H1 (cell line): ENCODE data around the gene IL19. TPM values are rescaled to one million over a fixed set of nuclear protein-coding genes. Genes with fewer than 3 reads are reported as not detected.

Experiments used
- CTCF ChIA-PET: fragments of 300-600 bp; sonication (Branson Sonifier 250); formaldehyde crosslinking; loops from one replicate; lab custom pipeline; 2021; ENCODE audit not compliant: partially characterized antibody; lab: Charles Lee
- POLR2A ChIA-PET: fragments of 300-600 bp; sonication (Branson Sonifier 250); formaldehyde crosslinking; loops from one replicate; lab custom pipeline; 2021; ENCODE audit warnings: inconsistent platforms; ENCODE audit not compliant: partially characterized antibody; lab: Charles Lee
- DNase-seq, 2 experiments: peaks; one replicate each; pipeline versions ENCODE4 v3.0.0 to v3.0.0-alpha.2; 2010 to 2022; ENCODE audit warnings: low spot score in 2 of 2, low read depth in 1 of 2, mixed read lengths in 1 of 2
- FAIRE-seq: peaks from 2 replicates; lab custom pipeline; 2011; peaks lifted over from hg19 to GRCh38; lab: Jason Lieb, UNC
- H2AFZ ChIP-seq: 2 replicates; pipeline ENCODE4 v1.8.1; 2012; ENCODE audit warnings: low read length, inconsistent platforms
- H2AK5ac ChIP-seq: 2 replicates; pipeline ENCODE4 v1.6.1; 2013; ENCODE audit warnings: low read depth, low read length
- H2BK120ac ChIP-seq: replicated peaks from 2 replicates; pipeline ENCODE3; 2013; ENCODE audit warnings: low read depth, low read length, inconsistent platforms
- H2BK12ac ChIP-seq: 2 replicates; pipeline ENCODE4 v1.6.1; 2013; ENCODE audit warnings: low read depth, low read length
- H2BK15ac ChIP-seq: 2 replicates; pipeline ENCODE4 v1.6.1; 2013; ENCODE audit warnings: low read length
- H2BK20ac ChIP-seq: 2 replicates; pipeline ENCODE4 v1.6.1; 2013; ENCODE audit warnings: low read length
- H2BK5ac ChIP-seq: 2 replicates; pipeline ENCODE4 v1.6.1; 2013; ENCODE audit warnings: low read depth, low read length
- H3K14ac ChIP-seq: 2 replicates; pipeline ENCODE4 v1.6.1; 2013; ENCODE audit warnings: inconsistent platforms; ENCODE audit not compliant: insufficient read length
- H3K18ac ChIP-seq: 2 replicates; pipeline ENCODE4 v1.6.1; 2013; ENCODE audit warnings: low read length; ENCODE audit errors: extremely low read depth
- H3K23ac ChIP-seq: 2 replicates; pipeline ENCODE4 v1.6.1; 2013; ENCODE audit warnings: inconsistent platforms; ENCODE audit not compliant: insufficient read length
- H3K23me2 ChIP-seq: 2 replicates; pipeline ENCODE4 v1.6.1; 2013; ENCODE audit warnings: low read depth, low read length
- H3K27ac ChIP-seq: 2 replicates; pipeline ENCODE4 v1.6.1; 2011; ENCODE audit warnings: low read depth, low read length, inconsistent platforms
- H3K27me3 ChIP-seq, 4 experiments: replicated peaks in 1 of 4; 1 replicate in 1 of 4; 2 replicates in 3 of 4; pipeline versions ENCODE4 v1.6.1 to v1.8.1; 2011 to 2013; ENCODE audit warnings: low read length in 3 of 4, mild to moderate bottlenecking in 3 of 4, inconsistent platforms in 2 of 4, mixed read lengths in 2 of 4, moderate library complexity in 1 of 4; ENCODE audit not compliant: control insufficient read depth in 3 of 4, insufficient read depth in 3 of 4; ENCODE audit errors: extremely low read depth in 1 of 4
- H3K36me3 ChIP-seq, 4 experiments: 2 replicates each; pipeline versions ENCODE4 v1.6.1 to v1.8.1; 2011 to 2013; ENCODE audit warnings: mild to moderate bottlenecking in 4 of 4, low read length in 3 of 4, moderate library complexity in 2 of 4, control low read depth in 1 of 4, inconsistent platforms in 1 of 4; ENCODE audit not compliant: insufficient read depth in 4 of 4, control insufficient read depth in 2 of 4
- H3K4ac ChIP-seq: replicated peaks from 2 replicates; pipeline ENCODE3; 2013; ENCODE audit warnings: low read length, low read depth, mixed read lengths, inconsistent platforms; ENCODE audit not compliant: insufficient read length
- H3K4me1 ChIP-seq, 4 experiments: replicated peaks in 1 of 4; 1 replicate in 1 of 4; 2 replicates in 3 of 4; pipeline versions ENCODE4 v1.6.1 to v1.8.1; 2011 to 2013; ENCODE audit warnings: low read length in 3 of 4, inconsistent platforms in 2 of 4, mixed read lengths in 1 of 4; ENCODE audit not compliant: insufficient read depth in 4 of 4, control insufficient read depth in 3 of 4
- H3K4me2 ChIP-seq, 2 experiments: 2 replicates each; pipeline versions ENCODE4 v1.6.1 to v1.8.1; 2011 to 2013; ENCODE audit warnings: low read depth in 2 of 2, low read length in 2 of 2, control low read depth in 1 of 2, inconsistent platforms in 1 of 2, mild to moderate bottlenecking in 1 of 2; ENCODE audit not compliant: insufficient read depth in 1 of 2
- H3K4me3 ChIP-seq, 4 experiments: fragments of 200-600, 300-600 bp in 1 of 4; sonication (generic), shearing (Covaris generic), sonication (Bioruptor Twin) in 1 of 4; 2 replicates each; pipeline versions ENCODE4 v1.5.1 to v1.8.1; 2011 to 2016; ENCODE audit warnings: low read length in 4 of 4, low read depth in 3 of 4, control low read depth in 2 of 4, inconsistent platforms in 2 of 4, mild to moderate bottlenecking in 2 of 4, mixed read lengths in 1 of 4, moderate library complexity in 1 of 4; ENCODE audit not compliant: insufficient read depth in 2 of 4; ENCODE audit errors: extremely low read depth in 1 of 4
- H3K56ac ChIP-seq: replicated peaks from 2 replicates; pipeline ENCODE3; 2013; ENCODE audit warnings: low read depth, mild to moderate bottlenecking, mixed read lengths, low read length, inconsistent platforms; ENCODE audit not compliant: insufficient read length
- H3K79me1 ChIP-seq: 2 replicates; pipeline ENCODE4 v1.6.1; 2013; ENCODE audit warnings: low read depth, low read length, control low read depth
- H3K79me2 ChIP-seq, 2 experiments: 2 replicates each; pipeline versions ENCODE4 v1.6.1 to v1.8.1; 2012 to 2013; ENCODE audit warnings: low read length in 2 of 2, mild to moderate bottlenecking in 2 of 2, inconsistent platforms in 1 of 2; ENCODE audit not compliant: insufficient read depth in 2 of 2, control insufficient read depth in 1 of 2
- H3K9ac ChIP-seq, 4 experiments: replicated peaks in 1 of 4; 1 replicate in 1 of 4; 2 replicates in 3 of 4; pipeline versions ENCODE4 v1.6.1 to v1.8.1; 2011 to 2013; ENCODE audit warnings: low read depth in 3 of 4, low read length in 3 of 4, control low read depth in 2 of 4, mild to moderate bottlenecking in 2 of 4, moderate library complexity in 2 of 4, inconsistent platforms in 1 of 4; ENCODE audit errors: extremely low read depth in 1 of 4
- H3K9me3 ChIP-seq, 2 experiments: 2 replicates each; pipeline versions ENCODE4 v1.6.1 to v1.8.1; 2012 to 2013; ENCODE audit warnings: mild to moderate bottlenecking in 2 of 2, moderate library complexity in 2 of 2, control low read depth in 1 of 2, inconsistent platforms in 1 of 2, low read depth in 1 of 2, low read length in 1 of 2, mixed read lengths in 1 of 2; ENCODE audit not compliant: insufficient read depth in 2 of 2
- H4K20me1 ChIP-seq, 2 experiments: replicated peaks in 1 of 2; 2 replicates each; pipeline versions ENCODE3 to v1.8.1; 2011 to 2013; ENCODE audit warnings: inconsistent platforms in 2 of 2, low read length in 2 of 2, mild to moderate bottlenecking in 1 of 2; ENCODE audit not compliant: insufficient read depth in 2 of 2, control insufficient read depth in 1 of 2
- H4K5ac ChIP-seq: 2 replicates; pipeline ENCODE4 v1.6.1; 2013; ENCODE audit warnings: low read length, low read depth, mixed read lengths, inconsistent platforms; ENCODE audit not compliant: insufficient read length
- H4K8ac ChIP-seq: 2 replicates; pipeline ENCODE4 v1.8.0; 2013; ENCODE audit warnings: mild to moderate bottlenecking, moderate library complexity, low read length, inconsistent platforms; ENCODE audit not compliant: insufficient read depth; ENCODE audit errors: extremely low read depth
- H4K91ac ChIP-seq: replicated peaks from 2 replicates; pipeline ENCODE3; 2013; ENCODE audit warnings: low read length, mixed read lengths, inconsistent platforms; ENCODE audit not compliant: insufficient read length
- SIN3A ChIP-seq, 2 experiments: IDR thresholded peaks in 1 of 2; conservative IDR thresholded peaks in 1 of 2; 2 replicates each; pipeline ENCODE4 v1.6.1; 2011 to 2012; ENCODE audit warnings: low read length in 2 of 2, improper control_type of control experiment in 1 of 2, low read depth in 1 of 2, mild to moderate bottlenecking in 1 of 2
- TBP ChIP-seq: IDR thresholded peaks from 2 replicates; pipeline ENCODE4 v1.6.1; 2011; ENCODE audit warnings: low read depth, low read length, improper control_type of control experiment
- whole genome bisulfite sequencing, 2 experiments: shearing (Covaris generic) in 1 of 2; methylation state at CpG; one replicate each; pipeline versions ENCODE4 v1.1.6 to v1.1.7; 2013 to 2015; ENCODE audit warnings: low lambda C conversion rate in 2 of 2, mixed read lengths in 2 of 2, inconsistent platforms in 1 of 2, low coverage in 1 of 2, missing lambda C conversion rate in 1 of 2; ENCODE audit not compliant: insufficient replicate concordance in 2 of 2, insufficient coverage in 1 of 2, insufficient read length in 1 of 2; ENCODE audit errors: extremely low coverage in 1 of 2, missing lambda C conversion rate in 1 of 2; 5-methylcytosine and 5-hydroxymethylcytosine counted together
- polyA plus RNA-seq, 7 experiments: library from polyadenylated mRNA; depleted of rRNA in 3 of 7; stranded (reverse) in 5 of 7; unstranded in 2 of 7; fragments of >200 nt in 5 of 7; fragments of 200-250 nt in 2 of 7; gene quantifications; 1 replicate in 5 of 7; 2 replicates in 1 of 7; 4 replicates in 1 of 7; pipeline versions ENCODE4 v1.2.1 to v1.2.3, GENCODE V29; 2011 to 2013; ENCODE audit warnings: missing spikeins in 2 of 7, mixed read lengths in 2 of 7
- total RNA-seq: library from RNA; stranded (reverse); fragmentation: NEBNext Ultra II Directional; extraction: Animal tissue kit (Norgen Biotek cat#: 25700); gene quantifications from 2 replicates; pipeline ENCODE4 v1.2.1, GENCODE V29; 2021

The IL19 gene
- total and polyA plus RNA-seq, 2 of the 8 experiments (the other 6 are each of a cell fraction or from before 2014, with no cell fraction given): not detected

GRCh38 chr1:206737729-206738201 is 32.8 kb upstream of the IL19 start:
- H3K79me2 ChIP-seq: no peaks in the 10 kb centered on the region
- H2BK120ac ChIP-seq: no peak overlapping the region
- no peak for DNase-seq
- no peak overlapping the region for H3K27ac ChIP-seq
- ChIA-PET CTCF (interaction anchor here (0.6 to 8.0 kb wide), 23 partner anchors 7 to 258 kb away, joined by 3 to 81 read pairs (median 3); no protein-coding TSS in a partner anchor), POLR2A (no interaction called here)
- H2AK5ac ChIP-seq: no peak overlapping the region
- H3K23me2 ChIP-seq: no peaks in the 10 kb centered on the region
- peaks cover 0 to 3% (median 0%) of the 10 kb centered on the region in 4 experiments; a peak in 2 of 7 replicates for H3K4me1 ChIP-seq
- no peak overlapping the region for H2AFZ ChIP-seq
- H2BK15ac ChIP-seq: no peak overlapping the region
- H3K27me3 ChIP-seq: no peaks in the 10 kb centered on the region
- no peak overlapping the region for H3K9ac ChIP-seq
- H3K9me3 ChIP-seq: no peaks in the 10 kb centered on the region
- no peak overlapping the region for H2BK20ac ChIP-seq
- H4K8ac ChIP-seq: no peak overlapping the region
- no peak overlapping the region for H3K56ac ChIP-seq
- no peak overlapping the region for H3K23ac ChIP-seq
- H2BK12ac ChIP-seq: no peak overlapping the region
- peaks cover 2 to 5% of the 10 kb centered on the region in 2 experiments for H4K20me1 ChIP-seq
- WGBS, 2 experiments: 74% methylated on average over 3 of the region's 3 CpGs; no CpG with 5 or more reads in 1 of the 2 experiments
- H4K91ac ChIP-seq: no peak overlapping the region
- no peak for FAIRE-seq
- H3K4me2 ChIP-seq: no peak overlapping the region
- H3K79me1 ChIP-seq: no peaks in the 10 kb centered on the region
- H4K5ac ChIP-seq: no peak overlapping the region
- H3K4ac ChIP-seq: no peak overlapping the region
- H3K4me3 ChIP-seq: no peak overlapping the region
- peaks cover 0 to 6% (median 0%) of the 10 kb centered on the region in 4 experiments; a peak in 1 of 8 replicates for H3K36me3 ChIP-seq
- no peak overlapping the region for H3K14ac ChIP-seq
- H3K18ac ChIP-seq: no peak overlapping the region
- no peak for TF ChIP-seq TBP
- TF ChIP-seq SIN3A (conservative IDR thresholded peaks at IDR 0.05 in 1 of 2, IDR thresholded peaks at IDR 0.05 in 1 of 2; ENCODE audit: low read depth in 1 of 2, low read length in 2 of 2): no peak
- no peak overlapping the region for H2BK5ac ChIP-seq
